Activated T-helper 17 cell treated with anti-CD3 and anti-CD28 coated beads, Interleukin-2, amount 50 U/mL, for 72 hours (primary cell): ENCODE data around the gene BLOC1S5. TPM values are rescaled to one million over a fixed set of nuclear protein-coding genes. Genes with fewer than 3 reads are reported as not detected.
"Not testable (repeated sequence)": the region's sequence is repeated elsewhere in the genome, so short reads cannot be mapped to it uniquely, and the experiment has no call there.

Experiments
- ATAC-seq: fragments of 150-1000 bp; cut with Tn5 transposase; replicated peaks from 2 replicates; pipeline ENCODE4 v1.10.0; 2021; ENCODE audit warnings: mild to moderate bottlenecking, moderate library complexity
- H3K27ac Mint-ChIP-seq: one replicate; pipeline ENCODE4 v1.8.0; 2022; ENCODE audit warnings: mixed read lengths
- H3K27me3 Mint-ChIP-seq: one replicate; pipeline ENCODE4 v1.8.0; 2022; ENCODE audit warnings: mixed read lengths
- H3K36me3 Mint-ChIP-seq: one replicate; pipeline ENCODE4 v1.8.0; 2022; ENCODE audit warnings: low read depth, mild to moderate bottlenecking, mixed read lengths
- H3K4me1 Mint-ChIP-seq: one replicate; pipeline ENCODE4 v1.8.0; 2022; ENCODE audit warnings: mixed read lengths
- H3K4me3 Mint-ChIP-seq: one replicate; pipeline ENCODE4 v1.8.0; 2022; ENCODE audit warnings: mild to moderate bottlenecking, mixed read lengths
- H3K9me3 Mint-ChIP-seq: one replicate; pipeline ENCODE4 v1.8.0; 2022; ENCODE audit warnings: mixed read lengths
- total RNA-seq, 2 donors: library from RNA; stranded (reverse); gene quantifications; one replicate each; pipeline ENCODE4 v1.2.3, GENCODE V29; 2022

BLOC1S5 gene
- total RNA-seq, 2 donors from 2014 or later: 18.7 to 22.7 TPM

DNA sequence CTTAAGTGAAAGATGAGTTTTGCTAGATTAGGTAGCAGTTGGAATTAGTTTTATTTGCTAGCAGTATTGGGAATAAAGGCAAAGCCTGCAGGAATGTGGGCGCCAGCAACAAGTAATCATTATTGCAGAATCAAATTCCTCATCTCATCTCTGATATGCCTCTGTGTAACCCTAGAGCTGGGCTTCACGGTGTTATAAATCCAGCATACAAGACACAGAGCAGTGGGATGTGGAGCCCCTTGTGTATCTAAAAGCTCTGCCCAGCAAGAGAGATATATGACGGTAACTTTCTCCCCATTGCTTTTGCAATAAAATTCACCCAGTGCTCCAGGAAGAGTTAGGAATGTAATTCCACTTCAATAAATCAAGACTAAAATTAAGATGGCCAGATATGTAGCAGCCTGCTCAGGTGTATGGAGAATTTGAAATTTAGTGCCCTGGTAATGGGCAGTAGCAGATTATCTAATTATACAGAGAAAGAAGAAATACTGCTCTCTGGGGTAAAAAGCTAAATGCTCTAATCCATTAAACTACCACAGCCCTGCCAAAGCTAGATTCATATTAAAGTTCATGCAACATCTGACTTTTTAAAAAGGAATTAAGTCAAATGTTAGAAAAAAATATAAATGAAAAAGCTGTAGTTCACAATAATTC lies 5.6 kb upstream of the BLOC1S5 start:
- Mint-ChIP-seq H3K4me1 (peaks cover 14% of the 10 kb centered on the region), H3K9me3 (no peaks in the 10 kb centered on the region), H3K36me3 (no peaks in the 10 kb centered on the region), H3K27me3 (no peaks in the 10 kb centered on the region), H3K4me3 (no peak overlapping the region), H3K27ac (no peak overlapping the region)
- no peak for ATAC-seq

DNA sequence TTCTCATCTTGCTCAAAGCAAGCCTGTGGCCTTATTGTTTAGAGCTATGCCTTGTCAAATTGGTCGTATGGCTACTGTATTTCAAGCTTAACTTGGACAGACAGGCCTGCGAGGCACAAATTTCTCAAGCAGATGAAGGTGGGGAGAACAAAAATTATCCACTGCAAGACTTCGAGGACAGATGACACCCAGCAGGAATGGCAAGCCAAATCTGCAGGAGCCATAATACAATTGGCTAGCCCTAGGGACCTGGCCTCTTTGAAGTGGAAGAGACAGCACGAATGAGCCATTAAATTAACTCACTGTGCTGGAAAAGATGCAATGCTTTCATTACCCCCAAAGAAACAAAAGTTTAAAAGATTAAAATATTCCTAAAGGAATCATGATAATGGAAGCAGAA lies 5.0 kb upstream of the BLOC1S5 start:
- no peak for ATAC-seq
- H3K27ac Mint-ChIP-seq: no peak overlapping the region

DNA sequence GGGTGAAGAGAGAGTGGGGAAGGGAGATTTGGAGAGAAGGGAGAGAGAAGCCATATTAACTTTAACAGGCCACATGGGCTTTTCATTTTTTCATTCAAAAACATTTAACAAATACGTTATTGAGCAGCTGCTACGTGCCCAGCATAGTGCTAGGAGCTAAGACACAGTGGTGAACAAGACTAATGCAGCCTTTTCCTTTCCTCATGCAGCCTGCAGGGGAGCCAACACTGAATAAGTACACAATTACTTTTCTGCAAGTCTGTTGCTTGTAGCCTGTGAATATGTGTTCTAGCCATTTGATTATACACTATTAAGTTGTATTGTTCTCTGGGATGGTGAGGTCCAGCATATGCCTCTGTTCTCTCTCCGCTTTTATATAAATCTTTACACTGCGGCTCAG lies 1.9 kb upstream of the BLOC1S5 start:
- no peak for ATAC-seq
- H3K9me3 Mint-ChIP-seq: no peaks in the 10 kb centered on the region
- H3K4me1 Mint-ChIP-seq: peaks cover 14% of the 10 kb centered on the region
- H3K4me3 Mint-ChIP-seq: peak overlapping the region; percentile 80
- peak overlapping the region; percentile 90 for H3K27ac Mint-ChIP-seq
- H3K36me3 Mint-ChIP-seq: peaks cover 16% of the 10 kb centered on the region
- no peaks in the 10 kb centered on the region for H3K27me3 Mint-ChIP-seq

More for the DNA sequence above, 5.0 kb upstream of the BLOC1S5 start:
- H3K36me3 Mint-ChIP-seq: no peaks in the 10 kb centered on the region
- H3K4me1 Mint-ChIP-seq: peaks cover 14% of the 10 kb centered on the region
- no peak overlapping the region for H3K4me3 Mint-ChIP-seq
- H3K27me3 Mint-ChIP-seq: no peaks in the 10 kb centered on the region
- no peaks in the 10 kb centered on the region for H3K9me3 Mint-ChIP-seq

DNA sequence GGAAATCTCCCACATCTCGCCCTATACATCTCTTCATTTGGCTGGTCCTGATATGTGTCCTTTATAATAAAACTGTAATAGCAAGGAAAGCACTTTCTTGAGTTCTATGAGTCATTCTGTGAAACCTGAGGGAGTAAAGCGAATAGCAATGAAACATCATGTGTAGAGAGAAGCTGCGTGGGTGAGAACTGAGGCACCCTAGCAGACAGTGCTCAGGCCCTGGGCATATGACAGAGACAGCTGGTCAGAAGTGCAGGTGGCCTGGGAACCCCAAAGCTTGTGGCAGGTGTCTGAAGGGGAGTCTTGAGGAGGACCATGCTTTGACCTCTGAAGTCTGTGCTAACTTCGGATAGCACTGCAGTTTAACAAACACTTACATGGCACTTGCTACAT lies 1.3 kb upstream of the BLOC1S5 start:
- peak; percentile 81 for ATAC-seq
- no peaks in the 10 kb centered on the region for H3K9me3 Mint-ChIP-seq
- H3K27ac Mint-ChIP-seq: peak overlapping the region; percentile 90
- H3K4me1 Mint-ChIP-seq: peaks cover 14% of the 10 kb centered on the region
- no peaks in the 10 kb centered on the region for H3K27me3 Mint-ChIP-seq
- peak overlapping the region; percentile 80 for H3K4me3 Mint-ChIP-seq
- H3K36me3 Mint-ChIP-seq: peaks cover 19% of the 10 kb centered on the region

DNA sequence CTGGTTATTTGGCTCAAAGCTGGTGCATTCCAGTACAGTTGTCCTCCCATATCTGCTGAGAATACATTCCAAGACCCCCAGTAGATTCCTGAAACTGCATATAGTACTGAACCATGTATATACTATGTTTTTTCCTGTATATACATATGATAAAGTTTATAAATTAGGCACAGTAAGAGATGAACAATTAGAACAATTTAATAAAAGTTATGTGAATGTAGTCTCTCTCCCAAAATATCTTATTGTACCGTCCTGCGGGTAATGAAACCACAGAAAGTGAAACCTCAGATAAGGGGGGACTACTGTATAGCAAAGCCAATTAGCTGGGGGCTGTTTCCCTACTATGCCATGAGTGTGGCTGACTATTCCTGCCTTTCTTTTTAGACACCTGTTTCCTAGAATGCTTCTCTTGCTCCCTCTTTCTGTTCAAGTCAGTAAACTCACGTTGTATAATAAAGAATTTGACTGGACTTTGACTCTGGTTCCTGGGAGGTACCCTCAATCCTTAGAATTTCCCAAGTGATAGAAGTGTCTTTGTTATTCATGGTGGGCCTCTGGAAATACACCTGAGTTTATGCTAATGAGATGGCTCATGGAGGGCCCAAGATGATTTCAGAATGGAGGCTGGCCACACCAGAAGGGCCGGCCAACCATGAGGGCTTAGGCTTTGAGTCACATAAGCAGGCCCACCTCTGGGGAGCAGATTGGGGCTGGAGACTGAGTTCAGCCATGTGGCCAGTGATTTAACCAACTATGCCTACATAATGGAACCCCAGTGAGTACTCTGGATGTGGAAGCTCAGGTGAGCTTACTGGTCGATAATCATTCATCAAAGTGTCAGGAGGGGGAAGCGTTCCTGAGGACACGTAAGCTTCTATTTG lies 689 bp upstream of the BLOC1S5 start:
- peak overlapping the region; percentile 90 for H3K27ac Mint-ChIP-seq
- H3K9me3 Mint-ChIP-seq: no peaks in the 10 kb centered on the region
- peak; percentile 18 for ATAC-seq
- H3K36me3 Mint-ChIP-seq: peaks cover 25% of the 10 kb centered on the region
- H3K4me3 Mint-ChIP-seq: peak overlapping the region; percentile 80
- peaks cover 14% of the 10 kb centered on the region for H3K4me1 Mint-ChIP-seq
- H3K27me3 Mint-ChIP-seq: no peaks in the 10 kb centered on the region

DNA sequence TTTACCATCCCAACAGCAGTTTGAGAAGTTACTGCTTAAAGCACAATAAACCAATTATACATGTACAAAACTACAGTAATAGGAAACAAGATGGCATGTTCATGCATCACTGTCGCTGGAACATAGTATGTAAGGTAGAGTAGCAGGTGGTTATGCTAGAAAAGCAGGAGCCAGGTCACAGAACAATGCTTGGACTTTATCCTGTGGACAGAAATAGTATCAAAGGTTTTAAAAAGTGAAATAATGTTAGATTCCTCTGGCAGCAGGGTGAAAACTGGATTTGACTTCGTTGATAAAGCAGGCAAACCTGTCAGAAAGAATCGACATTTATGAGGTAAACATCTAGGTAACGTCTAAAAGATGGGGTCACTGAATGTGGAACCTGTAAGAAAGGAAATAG lies 2.5 kb downstream of the BLOC1S5 start:
- Mint-ChIP-seq H3K27ac (no peak overlapping the region), H3K27me3 (no peaks in the 10 kb centered on the region), H3K36me3 (peaks cover 52% of the 10 kb centered on the region), H3K4me1 (peaks cover 14% of the 10 kb centered on the region), H3K4me3 (no peak overlapping the region), H3K9me3 (no peaks in the 10 kb centered on the region)
- no peak for ATAC-seq

DNA sequence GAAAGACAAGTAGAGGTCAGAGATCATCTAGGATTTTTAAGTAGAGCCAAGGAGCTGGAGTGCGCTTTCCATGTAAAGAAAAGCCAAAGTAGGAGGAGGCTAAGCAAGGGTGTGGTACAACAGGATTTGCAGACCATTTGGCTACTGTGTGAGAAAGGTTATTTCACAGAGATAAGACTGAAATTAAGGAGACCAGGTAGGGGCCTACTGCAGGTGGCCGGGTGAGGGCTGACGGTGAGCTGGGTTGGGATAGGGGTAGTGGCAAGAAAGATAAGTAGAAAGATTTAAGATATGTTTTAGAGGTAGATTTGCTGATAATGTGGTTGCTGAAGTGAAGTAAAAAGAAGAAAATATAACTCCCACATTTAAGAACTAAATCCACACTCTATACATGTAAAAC lies 3.8 kb downstream of the BLOC1S5 start:
- Mint-ChIP-seq H3K4me3 (no peak overlapping the region), H3K4me1 (peaks cover 5% of the 10 kb centered on the region), H3K27me3 (no peaks in the 10 kb centered on the region), H3K9me3 (no peaks in the 10 kb centered on the region), H3K36me3 (peaks cover 65% of the 10 kb centered on the region), H3K27ac (no peak overlapping the region)
- ATAC-seq: no peak

DNA sequence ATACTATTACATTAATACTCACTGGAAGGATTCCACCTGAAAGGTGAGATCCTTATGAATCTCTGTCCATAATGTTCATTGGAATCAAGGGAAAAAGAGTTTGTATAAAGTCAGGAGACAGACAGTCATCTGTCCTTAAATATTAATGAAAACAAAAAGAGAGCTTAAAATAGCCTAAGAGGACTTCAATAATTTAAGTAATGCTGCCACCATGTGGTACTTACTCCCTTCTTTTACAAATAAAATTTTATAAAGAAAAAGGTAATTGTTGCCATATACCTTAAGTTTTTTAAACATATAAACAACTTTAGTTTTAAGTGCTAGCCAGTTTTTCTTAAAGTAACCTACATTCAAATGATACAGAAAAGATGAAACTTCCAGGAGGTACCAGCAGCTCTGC lies 5.1 kb downstream of the BLOC1S5 start:
- H3K27me3 Mint-ChIP-seq: no peaks in the 10 kb centered on the region
- no peak overlapping the region for H3K27ac Mint-ChIP-seq
- no peak overlapping the region for H3K4me3 Mint-ChIP-seq
- no peaks in the 10 kb centered on the region for H3K9me3 Mint-ChIP-seq
- H3K4me1 Mint-ChIP-seq: no peaks in the 10 kb centered on the region
- H3K36me3 Mint-ChIP-seq: peaks cover 73% of the 10 kb centered on the region
- ATAC-seq: no peak

DNA sequence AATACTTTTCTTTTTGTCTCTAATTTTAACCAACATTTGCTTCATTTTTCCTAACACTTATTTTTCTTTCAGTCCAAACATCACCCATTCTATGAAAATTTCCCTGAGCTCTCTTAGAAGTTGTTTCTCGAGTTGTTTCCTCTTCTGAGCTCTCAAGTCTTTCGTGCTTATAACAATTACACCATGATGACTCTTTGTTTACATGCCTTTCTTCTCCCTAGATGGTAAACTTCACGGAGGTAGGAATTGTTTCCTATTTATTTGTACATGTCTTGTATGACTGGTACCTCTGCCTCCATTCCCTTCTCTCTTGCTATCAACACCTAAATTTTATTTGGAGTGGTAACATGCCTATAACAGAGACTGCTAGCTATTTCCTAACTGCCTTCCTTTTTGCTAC lies 6.4 kb downstream of the BLOC1S5 start:
- H3K9me3 Mint-ChIP-seq: no peaks in the 10 kb centered on the region
- ATAC-seq: no peak
- H3K36me3 Mint-ChIP-seq: peaks cover 83% of the 10 kb centered on the region
- H3K27me3 Mint-ChIP-seq: no peaks in the 10 kb centered on the region
- H3K4me3 Mint-ChIP-seq: no peak overlapping the region
- H3K27ac Mint-ChIP-seq: no peak overlapping the region
- no peaks in the 10 kb centered on the region for H3K4me1 Mint-ChIP-seq

DNA sequence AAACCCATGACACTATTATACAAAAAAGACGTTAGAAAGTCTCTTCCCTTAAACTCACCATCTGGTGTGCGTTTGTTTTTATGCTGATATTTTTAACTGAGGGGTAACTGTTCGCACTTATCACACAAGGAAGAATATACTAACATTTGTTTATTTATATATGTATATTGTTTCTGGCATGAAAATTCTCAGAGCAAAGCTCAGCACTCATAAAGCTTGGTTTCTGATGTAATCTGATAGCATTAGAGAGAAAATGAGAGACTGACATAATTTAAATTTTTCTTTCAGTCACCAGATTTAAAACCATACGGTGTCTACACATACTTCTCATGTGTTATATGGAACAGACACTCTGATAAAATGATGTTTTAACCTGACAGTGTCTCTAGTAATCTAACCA lies 6.9 kb downstream of the BLOC1S5 start:
- H3K4me3 Mint-ChIP-seq: no peak overlapping the region
- no peaks in the 10 kb centered on the region for H3K4me1 Mint-ChIP-seq
- H3K27me3 Mint-ChIP-seq: no peaks in the 10 kb centered on the region
- H3K27ac Mint-ChIP-seq: no peak overlapping the region
- H3K9me3 Mint-ChIP-seq: no peaks in the 10 kb centered on the region
- H3K36me3 Mint-ChIP-seq: peaks cover 83% of the 10 kb centered on the region
- ATAC-seq: no peak

DNA sequence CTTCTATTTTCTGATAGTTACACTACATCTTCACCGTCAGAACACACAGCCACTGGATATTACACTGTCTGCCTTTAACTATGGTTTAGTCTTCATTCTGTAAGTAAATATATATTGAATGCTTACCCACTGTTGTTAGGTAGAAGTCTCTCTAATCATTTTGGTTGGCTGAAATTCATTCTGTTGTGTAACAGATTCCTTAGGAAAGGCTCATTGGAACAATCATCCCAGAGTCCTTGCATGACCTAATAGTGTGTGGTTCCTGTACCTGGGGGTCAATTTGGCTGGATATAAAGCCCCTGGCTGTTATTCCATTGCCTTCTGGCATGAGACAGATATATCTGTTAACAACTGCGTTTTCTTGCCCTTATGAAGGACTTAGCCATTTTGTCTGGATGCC lies 9.9 kb downstream of the BLOC1S5 start:
- Mint-ChIP-seq H3K27me3 (no peaks in the 10 kb centered on the region), H3K4me1 (peaks cover 4% of the 10 kb centered on the region), H3K9me3 (no peaks in the 10 kb centered on the region), H3K36me3 (peaks cover 73% of the 10 kb centered on the region), H3K27ac (no peak overlapping the region), H3K4me3 (no peak overlapping the region)
- ATAC-seq: no peak

DNA sequence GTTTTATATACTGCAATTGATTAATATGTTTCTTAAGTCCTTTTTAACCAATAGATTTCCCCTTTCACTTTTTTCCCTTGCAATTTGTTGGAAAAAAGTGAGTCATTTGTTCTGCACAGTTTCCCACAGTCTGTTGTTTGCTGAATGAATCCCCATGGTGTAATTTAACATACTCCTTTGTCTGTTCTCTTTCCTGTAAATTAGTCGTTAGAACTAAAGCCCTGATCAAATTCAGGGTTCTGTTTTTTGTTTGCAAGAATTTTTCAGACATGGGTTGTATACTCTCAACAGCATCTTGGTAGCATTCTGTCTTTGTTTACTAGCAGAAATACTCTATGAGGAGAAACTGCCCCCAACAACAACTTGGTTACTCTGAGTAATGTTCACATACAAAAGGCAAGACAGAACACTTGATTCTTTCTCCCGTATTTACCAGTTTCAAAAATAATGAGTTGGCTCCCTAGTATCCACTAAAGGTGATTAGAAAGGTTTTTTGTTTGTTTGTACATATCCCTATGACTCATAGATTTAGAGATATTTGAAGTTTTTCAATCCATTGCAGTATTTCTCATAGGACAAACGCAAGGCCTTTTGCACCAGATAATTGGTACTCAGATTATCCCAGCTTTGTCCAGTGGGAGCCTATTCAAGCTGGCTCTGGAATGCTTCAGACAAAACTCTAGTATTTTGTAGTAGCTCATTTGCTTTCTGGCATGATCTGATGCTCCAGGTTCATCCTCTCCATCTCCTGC lies 16.5 kb downstream of the BLOC1S5 start:
- Mint-ChIP-seq H3K27me3 (no peaks in the 10 kb centered on the region), H3K36me3 (peaks cover 69% of the 10 kb centered on the region), H3K27ac (no peak overlapping the region), H3K9me3 (no peaks in the 10 kb centered on the region), H3K4me1 (peaks cover 17% of the 10 kb centered on the region), H3K4me3 (no peak overlapping the region)
- ATAC-seq: no peak

DNA sequence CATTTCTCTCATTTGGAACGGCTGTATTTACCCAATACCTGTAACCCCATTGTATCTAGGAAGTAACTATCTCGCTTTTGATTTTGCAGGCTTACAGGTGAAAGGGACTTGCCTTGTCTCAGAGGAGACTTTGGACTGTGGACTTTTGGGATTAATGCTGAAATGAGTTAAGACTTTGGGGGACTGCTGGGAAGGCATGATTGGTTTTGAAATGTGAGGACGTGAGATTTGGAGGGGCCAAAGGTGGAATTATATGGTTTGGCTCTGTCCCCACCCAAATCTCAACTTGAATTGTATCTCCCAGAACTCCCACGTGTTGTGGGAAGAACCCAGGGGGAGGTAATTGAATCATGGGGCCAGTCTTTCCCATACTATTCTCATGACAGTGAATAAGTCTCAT lies 18.4 kb downstream of the BLOC1S5 start:
- H3K4me3 Mint-ChIP-seq, H3K27ac Mint-ChIP-seq, ATAC-seq, H3K27me3 Mint-ChIP-seq, H3K9me3 Mint-ChIP-seq: not testable (repeated sequence)
- Mint-ChIP-seq H3K4me1 (peaks cover 17% of the 10 kb centered on the region), H3K36me3 (peaks cover 76% of the 10 kb centered on the region)

DNA sequence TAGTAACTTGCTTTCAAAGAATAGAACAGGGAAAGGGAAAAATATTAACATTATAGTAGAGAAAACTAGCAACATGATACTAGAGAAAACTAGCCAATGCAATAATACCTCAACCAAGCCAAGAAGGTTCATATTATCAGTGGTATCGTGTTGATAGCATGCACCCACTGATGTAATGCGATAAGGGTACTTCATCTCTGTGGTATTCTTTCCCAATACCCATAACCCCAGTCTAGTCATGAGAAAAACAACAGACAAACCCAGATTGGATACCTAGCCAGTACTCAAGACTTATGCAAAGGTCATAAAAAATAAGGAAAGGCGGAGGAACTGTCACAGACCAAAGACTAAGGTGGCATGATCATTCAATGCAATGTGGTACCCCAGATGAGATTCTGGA lies 21.0 kb downstream of the BLOC1S5 start:
- no peak overlapping the region for H3K4me3 Mint-ChIP-seq
- peaks cover 89% of the 10 kb centered on the region for H3K36me3 Mint-ChIP-seq
- H3K27me3 Mint-ChIP-seq: no peaks in the 10 kb centered on the region
- H3K4me1 Mint-ChIP-seq: peaks cover 14% of the 10 kb centered on the region
- no peaks in the 10 kb centered on the region for H3K9me3 Mint-ChIP-seq
- H3K27ac Mint-ChIP-seq: no peak overlapping the region
- no peak for ATAC-seq
